ENCODE results near the gene AMY1C.

The AMY1C gene

DNA sequence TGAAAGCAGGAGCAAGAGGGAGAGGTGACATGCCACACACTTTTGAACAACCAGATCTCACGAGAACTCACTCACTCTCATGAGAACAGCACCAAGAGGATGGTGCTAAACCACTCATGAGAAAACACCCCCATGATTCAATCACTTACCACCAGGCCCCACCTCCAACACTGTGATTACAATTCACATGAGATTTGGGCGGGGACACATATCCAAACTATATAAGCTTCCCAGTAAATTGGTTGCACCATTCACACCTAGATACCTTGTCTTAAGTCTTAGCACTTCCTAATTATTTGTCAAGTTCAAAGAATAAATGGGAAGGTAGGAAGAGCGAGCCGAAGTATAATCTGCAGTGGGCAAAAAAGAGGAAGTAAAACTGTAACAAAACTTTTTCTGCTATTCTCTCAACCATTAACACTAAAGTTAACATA lies 34.3 kb downstream of the AMY1C start:
- TF ChIP-seq, protein P1, sequence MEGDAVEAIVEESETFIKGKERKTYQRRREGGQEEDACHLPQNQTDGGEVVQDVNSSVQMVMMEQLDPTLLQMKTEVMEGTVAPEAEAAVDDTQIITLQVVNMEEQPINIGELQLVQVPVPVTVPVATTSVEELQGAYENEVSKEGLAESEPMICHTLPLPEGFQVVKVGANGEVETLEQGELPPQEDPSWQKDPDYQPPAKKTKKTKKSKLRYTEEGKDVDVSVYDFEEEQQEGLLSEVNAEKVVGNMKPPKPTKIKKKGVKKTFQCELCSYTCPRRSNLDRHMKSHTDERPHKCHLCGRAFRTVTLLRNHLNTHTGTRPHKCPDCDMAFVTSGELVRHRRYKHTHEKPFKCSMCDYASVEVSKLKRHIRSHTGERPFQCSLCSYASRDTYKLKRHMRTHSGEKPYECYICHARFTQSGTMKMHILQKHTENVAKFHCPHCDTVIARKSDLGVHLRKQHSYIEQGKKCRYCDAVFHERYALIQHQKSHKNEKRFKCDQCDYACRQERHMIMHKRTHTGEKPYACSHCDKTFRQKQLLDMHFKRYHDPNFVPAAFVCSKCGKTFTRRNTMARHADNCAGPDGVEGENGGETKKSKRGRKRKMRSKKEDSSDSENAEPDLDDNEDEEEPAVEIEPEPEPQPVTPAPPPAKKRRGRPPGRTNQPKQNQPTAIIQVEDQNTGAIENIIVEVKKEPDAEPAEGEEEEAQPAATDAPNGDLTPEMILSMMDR (IDR thresholded peaks at IDR 0.05; ENCODE audit: low read depth, low read length, missing control alignments): no peak
- DNase-seq (ENCODE audit: extremely low read depth, low read depth): no peak
- H3K4me3 ChIP-seq (replicated peaks; ENCODE audit: low read depth, low read length): no peak overlapping the region

DNA sequence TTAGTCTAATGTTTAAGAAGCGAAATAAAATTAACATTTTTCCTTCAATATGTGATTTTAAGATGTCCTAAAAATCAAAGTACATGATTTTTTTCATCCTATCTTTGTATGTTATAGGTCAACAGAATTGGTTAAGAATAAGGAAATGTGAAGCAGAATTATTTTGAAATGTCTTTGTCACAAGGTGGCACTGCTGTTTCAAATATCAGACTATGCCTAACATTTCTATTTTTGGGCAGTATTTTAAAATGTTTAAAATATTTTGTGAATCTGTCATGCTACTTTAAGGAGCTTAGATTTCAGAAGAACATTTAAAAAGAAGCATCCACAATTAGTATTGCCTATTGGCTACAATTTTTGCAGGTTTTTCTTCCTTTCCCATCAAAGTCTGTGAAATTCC lies 38.7 kb downstream of the AMY1C start:
- TF ChIP-seq, protein P1 (IDR thresholded peaks at IDR 0.05; ENCODE audit: low read depth, low read length, missing control alignments): no peak
- H3K4me3 ChIP-seq (replicated peaks; ENCODE audit: low read depth, low read length): no peak overlapping the region
- DNase-seq (ENCODE audit: extremely low read depth, low read depth): no peak

GRCh38 chr1:103790172-103790571 lies 40.5 kb downstream of the AMY1C start:
- DNase-seq (ENCODE audit: extremely low read depth, low read depth): no peak
- H3K4me3 ChIP-seq (replicated peaks; ENCODE audit: low read depth, low read length): no peak overlapping the region
- TF ChIP-seq, protein P1 (IDR thresholded peaks at IDR 0.05; ENCODE audit: low read depth, low read length, missing control alignments): no peak
